ENCODE data around the gene SEPTIN10.

The SEPTIN10 gene

GRCh38 chr2:109542384-109542783, 71.4 kb downstream of the SEPTIN10 start:
- no peak for DNase-seq

GRCh38 chr2:109538546-109538945, 75.2 kb downstream of the SEPTIN10 start:
- DNase-seq: no peak

DNA sequence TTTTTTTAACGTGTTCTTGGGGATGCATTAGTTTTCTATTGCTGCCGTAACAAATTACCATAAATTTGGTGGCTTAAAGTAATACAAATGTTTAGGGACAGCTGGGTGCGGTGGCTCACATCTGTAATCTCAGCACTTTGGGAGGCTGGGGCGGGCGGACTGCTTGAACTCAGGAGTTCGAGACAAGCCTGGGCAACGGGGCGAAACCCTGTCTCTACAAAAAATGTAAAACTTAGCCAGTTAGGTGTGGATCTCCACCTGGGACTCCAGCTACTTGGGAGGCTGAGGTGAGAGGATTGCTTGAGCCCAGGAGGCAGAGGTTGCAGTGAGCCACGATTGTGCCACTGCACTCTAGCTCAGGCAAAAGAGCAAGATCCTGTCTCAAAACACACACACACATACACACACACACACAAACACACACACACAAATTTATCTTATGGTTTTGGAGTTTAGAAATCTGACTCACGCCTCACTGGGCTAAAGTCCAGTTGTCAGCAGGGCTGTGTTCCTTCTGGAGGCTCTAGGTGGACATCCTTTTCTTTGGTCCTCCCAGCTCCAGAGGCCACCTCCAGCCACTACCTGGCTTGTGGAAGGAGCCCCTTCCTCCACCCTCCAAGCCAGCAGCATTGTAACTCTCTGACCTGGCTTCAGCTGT, 76.1 kb downstream of the SEPTIN10 start:
- peak; percentile 16 for DNase-seq

GRCh38 chr2:109536556-109536955, 77.2 kb downstream of the SEPTIN10 start:
- DNase-seq: peak; percentile 32

DNA sequence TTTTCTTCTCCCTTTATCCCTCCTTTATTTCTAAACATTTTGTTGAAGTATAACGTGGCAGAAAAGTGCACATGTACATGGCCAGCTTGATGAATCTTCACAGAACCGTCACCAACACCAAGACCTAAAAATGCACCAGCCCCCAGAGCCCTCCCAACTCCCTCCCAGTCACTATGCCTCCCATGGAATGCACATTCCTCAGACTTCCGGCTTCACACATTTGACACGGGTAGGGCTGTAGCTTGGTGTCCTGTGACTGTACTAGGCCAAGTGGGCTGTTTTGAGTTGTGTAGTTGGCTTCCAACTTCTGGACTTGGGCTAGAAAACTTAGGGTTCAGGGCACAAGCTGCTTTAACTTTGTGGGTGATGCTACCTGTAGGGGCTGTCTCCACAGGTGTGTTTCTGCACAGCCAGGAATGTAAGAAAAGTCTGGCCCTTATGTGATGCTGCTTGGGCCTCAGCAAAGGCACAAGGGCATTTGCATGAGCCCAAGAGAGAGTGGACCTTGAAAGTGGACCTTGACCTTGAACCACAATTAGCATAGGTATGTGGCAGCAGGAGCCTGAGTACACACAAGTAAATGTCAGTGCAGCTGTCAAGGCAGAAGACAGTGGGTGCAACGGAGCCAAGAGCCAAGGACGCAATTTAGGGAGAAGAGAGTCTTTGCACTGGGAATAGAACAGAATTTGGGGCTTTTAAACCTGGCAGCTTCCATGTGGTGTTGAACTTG, 78.4 kb downstream of the SEPTIN10 start:
- DNase-seq: peak; percentile 22

- DNase-seq: no peak
Measured at GRCh38 chr2:109533823-109534222, 79.9 kb downstream of the SEPTIN10 start.

- no peak for DNase-seq
Measured at GRCh38 chr2:109532728-109533076, 81.1 kb downstream of the SEPTIN10 start.

DNA sequence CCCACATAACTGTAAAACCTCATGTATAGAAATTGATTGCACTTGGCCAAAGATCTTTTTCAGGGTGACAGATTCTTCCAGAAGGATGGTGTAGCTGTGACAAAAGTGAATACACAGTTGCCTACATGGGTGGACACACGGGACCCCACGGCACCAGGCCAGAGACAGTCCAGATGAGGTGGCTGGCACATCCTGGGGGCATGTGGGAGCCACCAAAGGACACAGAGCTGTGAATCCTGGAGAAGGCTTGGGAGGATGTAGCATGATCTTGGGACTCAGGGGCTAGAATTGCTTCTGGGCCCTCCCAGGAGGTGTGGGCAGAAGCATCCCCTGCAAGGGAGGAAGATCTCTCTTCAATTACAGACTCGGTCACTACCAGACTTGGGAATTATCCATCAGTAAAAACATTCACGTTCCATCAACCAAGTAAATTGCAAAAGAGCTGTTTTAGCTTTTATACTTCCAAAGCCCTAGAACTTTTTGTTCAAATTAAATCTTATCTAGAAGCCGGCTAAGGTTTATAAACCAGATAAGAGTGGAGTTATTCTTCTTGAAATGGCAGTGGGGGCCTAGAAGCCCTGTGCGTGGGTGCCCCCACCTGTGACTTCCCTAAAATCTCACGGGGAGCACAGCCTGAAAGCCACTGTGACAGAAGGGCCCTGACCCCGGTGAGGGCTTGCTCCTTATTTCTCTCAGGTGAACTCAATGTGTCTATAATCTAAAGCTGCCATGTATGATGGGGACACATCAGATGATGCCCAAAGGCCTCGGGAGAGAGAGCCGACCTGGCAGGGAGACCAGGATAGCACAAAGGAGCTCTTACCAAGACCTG, 81.7 kb downstream of the SEPTIN10 start:
- no peak for DNase-seq

GRCh38 chr2:109531221-109531620, 82.5 kb downstream of the SEPTIN10 start:
- no peak for DNase-seq

DNA sequence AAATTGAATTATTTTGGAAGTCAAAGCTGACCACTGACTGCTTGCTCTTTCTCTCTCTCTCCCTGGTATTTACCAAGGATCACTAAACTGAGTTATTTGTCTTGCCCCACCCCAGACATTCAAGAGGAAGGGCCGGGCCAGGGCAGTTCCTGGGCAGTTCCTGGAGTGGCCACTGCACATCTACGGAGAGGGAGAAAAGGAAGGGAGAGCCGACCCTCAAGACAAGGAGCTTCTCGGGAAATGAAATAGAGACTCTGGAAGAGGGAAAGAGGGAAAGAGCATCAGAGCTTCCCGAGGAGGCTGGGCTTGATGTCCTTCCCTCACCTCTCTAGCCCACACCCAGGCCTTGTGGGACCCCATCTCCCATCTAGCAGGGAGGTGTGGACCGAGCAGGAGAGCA, 83.1 kb downstream of the SEPTIN10 start:
- no peak for DNase-seq

GRCh38 chr2:109529532-109530449, 84.0 kb downstream of the SEPTIN10 start:
- DNase-seq: no peak

GRCh38 chr2:109528811-109529501, 84.8 kb downstream of the SEPTIN10 start:
- DNase-seq: no peak

DNA sequence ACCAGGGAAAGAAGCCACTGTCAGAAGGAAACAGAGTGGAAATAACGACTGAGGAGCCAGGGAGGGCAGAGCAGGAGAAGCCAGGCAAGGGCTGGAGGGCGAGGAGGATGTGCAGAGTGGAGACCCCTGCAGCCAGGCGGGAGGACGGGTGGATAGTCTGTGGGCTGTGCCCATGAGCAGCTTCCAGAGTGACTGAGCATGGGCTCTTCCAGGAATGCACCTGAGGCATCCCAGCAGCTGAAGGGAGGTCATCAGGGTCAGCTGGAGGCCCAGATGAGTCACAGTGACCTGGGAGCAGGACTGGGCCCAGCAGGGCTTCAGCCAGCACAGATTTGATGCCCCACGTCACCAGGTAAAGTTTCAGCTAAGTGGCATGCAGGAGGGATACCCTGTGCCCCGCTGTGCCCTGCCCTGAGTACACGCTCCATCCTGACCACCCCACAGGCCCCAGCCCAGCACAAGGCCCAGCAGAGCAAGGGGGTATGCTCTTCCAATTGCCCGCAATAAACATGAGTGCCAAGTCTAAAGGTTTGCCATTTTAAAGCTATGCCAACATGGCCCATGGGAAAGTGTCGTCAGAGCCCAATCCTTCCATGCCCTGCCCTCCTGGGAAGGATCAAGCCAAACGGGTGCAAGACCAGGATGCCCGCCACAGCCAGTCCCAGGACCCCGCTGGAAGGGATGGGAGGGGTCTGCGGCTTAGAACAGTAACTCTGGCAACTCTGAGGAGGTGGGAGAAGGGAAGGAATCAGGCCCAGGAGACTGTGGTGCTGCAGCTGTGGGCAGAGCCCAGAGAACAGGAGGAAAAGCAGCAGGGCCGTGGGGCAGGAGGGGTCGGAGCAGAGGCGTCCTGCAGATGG, 85.7 kb downstream of the SEPTIN10 start:
- no peak for DNase-seq

DNA sequence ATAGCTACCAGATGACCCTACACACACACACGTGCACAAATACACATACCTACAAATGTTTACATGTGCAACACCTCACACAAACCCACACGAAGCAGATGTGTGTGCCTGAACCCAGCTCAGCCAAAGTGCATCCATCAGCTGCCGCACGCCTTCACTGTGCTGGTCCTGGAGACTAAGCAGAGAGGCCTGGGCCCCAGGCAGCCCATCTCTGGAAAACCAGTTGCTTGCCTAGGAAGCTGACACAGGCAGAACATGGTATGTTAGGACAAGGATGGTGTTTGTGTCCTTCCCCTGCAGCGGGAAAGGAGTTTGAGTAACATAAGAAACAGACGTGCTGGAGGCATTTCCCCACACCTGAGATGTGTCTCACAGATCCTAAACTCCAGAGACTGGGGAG, 86.7 kb downstream of the SEPTIN10 start:
- DNase-seq: no peak

DNA sequence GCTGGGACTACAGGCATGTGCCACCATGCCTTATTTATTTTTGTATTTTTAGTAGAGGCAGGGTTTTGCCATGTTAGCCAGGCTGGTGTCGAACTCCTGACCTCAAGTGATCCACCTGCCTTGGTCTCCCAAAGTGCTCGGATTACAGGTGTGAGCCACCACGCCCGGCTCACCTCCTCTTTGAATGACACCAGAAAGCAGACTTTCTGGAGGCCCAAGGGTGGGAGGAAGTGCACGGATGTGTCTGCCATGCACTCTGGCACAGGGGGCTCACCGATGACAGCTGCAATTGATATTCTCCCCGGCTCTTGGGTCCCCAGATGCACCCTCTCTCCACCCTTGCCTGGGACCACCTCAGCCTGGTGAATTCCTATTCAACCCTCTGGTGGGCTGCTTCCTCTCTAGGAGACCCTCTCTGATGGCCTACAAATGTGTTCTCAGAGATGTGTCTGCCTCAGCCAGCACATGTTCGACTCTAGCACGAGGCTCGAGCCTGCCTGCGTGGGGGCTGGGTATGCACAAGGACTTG, 87.3 kb downstream of the SEPTIN10 start:
- DNase-seq: no peak

- no peak for DNase-seq
Measured at GRCh38 chr2:109525836-109526235, 87.9 kb downstream of the SEPTIN10 start.

DNA sequence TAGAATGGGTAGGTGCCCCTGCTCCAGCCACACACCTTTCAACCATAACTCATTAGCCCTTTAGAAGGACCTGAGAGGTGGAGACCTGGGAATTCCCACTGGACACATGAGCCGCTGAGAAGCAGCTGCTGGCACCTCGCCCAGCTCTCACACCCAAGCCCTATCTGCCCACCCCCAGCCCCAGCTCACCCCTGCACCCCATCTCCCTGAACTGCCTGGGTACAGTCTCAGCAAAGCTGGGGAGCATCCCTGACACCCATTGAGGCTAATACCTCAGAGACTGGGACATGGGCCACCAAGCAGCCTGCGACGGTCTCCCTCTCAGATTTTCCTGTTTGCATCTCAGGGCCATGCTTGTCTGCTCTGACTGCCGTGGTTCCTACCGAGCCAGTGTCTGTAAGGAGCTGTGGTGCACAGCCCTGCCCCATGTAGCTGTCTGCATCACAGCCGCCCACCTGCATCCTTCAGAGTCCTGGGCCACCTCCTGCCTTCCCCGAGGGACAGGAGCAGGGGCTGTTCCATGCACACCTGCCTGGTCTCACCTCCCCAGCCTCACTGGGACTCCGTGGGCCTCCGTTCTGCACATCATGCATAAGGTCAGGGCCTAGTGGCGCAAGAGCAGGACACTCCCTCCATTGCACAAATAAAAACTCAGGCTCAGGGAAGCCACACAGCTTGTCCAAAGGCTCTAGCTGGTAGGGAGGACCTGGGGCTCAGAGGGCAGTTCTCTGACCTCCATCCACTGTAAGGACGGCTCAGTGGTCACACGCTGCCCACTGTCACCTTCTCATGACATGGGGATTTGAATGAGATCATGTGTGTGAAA, 90.0 kb downstream of the SEPTIN10 start:
- DNase-seq: no peak

DNA sequence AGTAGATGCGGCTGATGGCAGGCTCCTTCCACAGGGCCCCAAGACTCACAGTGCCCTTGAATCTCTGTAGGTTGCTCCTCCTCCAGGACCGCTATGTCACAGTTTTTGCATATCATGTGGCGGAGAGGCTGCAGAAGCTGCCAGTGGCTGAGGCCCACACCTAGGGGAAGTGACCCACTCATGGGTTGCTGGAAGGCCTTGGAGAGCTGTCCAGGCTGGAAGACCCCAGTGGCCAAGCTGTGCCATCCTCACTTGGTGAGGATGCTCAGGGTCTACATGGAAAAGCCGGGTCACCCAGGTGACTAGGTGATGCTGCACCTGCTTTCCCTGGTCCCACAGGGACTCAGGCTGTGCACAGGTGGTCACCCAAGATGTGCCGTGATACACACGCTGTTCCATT, 90.6 kb downstream of the SEPTIN10 start:
- DNase-seq: no peak

GRCh38 chr2:109522063-109522374, 91.7 kb downstream of the SEPTIN10 start:
- DNase-seq: no peak
